Neutrophil (primary cell): ENCODE data around the gene MRPL39.
A peak's percentile ranks its signal among the peaks of the same experiment; 100 is the strongest.

Source experiments
- H3K27ac ChIP-seq: fragments of 200-600 bp; sonication (generic); 2 replicates; pipeline ENCODE4 v1.5.1; 2016; ENCODE audit warnings: mild to moderate bottlenecking, moderate library complexity
- H3K27me3 ChIP-seq: fragments of 200-600 bp; sonication (generic); 2 replicates; pipeline ENCODE4 v1.6.0; 2016; ENCODE audit warnings: mild to moderate bottlenecking
- H3K36me3 ChIP-seq: fragments of 200-600 bp; sonication (generic); 2 replicates; pipeline ENCODE4 v1.5.1; 2017
- H3K4me1 ChIP-seq, 2 experiments: fragments of 200-600 bp in 1 of 2; sonication (generic) in 1 of 2; 1 replicate in 1 of 2; 2 replicates in 1 of 2; pipeline versions ENCODE4 v1.5.1 to v1.6.1; 2013 to 2016; ENCODE audit warnings: low read depth in 1 of 2, low read length in 1 of 2, mild to moderate bottlenecking in 1 of 2, moderate library complexity in 1 of 2; ENCODE audit not compliant: control insufficient read depth in 1 of 2, insufficient read depth in 1 of 2
- H3K4me3 ChIP-seq, 2 experiments: fragments of 200-600 bp in 1 of 2; sonication (generic) in 1 of 2; 1 replicate in 1 of 2; 2 replicates in 1 of 2; pipeline ENCODE4 v1.5.1; 2013 to 2016; ENCODE audit warnings: low read depth in 1 of 2, low read length in 1 of 2, mild to moderate bottlenecking in 1 of 2, moderate library complexity in 1 of 2
- H3K9me3 ChIP-seq: fragments of 200-600 bp; sonication (generic); 2 replicates; pipeline ENCODE4 v1.5.1; 2016
- TF ChIP-seq, protein P1 (sequence below): fragments of 200-600 bp; sonication (generic); IDR thresholded peaks from 2 replicates; pipeline ENCODE4 v1.5.1; 2016; ENCODE audit warnings: antibody characterized with exemption

Gene MRPL39

DNA sequence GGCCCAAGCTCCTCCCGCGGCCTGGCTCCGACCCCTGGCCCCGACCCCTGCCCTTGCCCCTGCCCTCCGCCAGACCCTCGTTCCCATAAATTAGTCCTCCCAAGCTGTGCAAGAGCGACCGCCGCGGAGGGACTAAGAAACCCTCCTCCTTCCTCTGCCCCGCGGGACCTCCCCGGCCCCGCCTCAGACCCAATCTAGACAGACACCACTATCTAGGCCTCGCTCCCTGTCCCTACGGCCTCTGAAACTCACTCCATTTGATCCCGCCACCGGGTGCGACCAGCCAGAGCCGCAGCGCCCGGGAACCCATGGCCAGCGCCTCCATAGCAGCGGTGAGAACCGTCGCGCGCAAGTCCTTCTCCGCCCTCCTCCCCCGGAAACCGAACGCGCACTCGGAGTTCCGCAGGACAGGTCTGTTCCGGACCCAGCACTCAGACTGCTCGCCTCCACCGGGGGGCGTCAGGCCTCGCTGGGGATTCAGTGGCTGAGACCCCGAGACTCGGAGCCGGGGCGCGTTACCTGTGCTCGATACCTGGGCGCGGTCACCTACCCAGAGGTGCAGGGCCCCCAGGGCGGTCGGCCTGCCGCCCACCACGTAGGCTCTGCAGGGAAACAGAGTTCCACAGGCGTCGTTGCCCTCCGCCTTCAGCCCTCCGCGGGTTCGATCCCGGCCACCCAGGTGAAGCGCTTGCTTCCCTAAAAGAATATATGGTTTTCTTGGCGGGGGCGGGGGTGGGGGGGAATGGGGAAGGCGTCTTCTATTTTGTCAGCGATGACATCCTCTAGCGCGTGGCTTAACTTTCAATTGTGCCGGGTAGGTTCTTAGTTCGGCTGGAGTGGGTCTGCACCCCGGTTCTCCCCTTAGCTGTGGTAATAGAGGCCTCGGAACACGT is at the start of gene MRPL39:
Gene MRPL39, minus strand, starts transcription at position 331 of the 893 bp plus-strand sequence. Its CDS starts 6 bp downstream, at position 325.
- Histone ChIP-seq H3K27ac (peak within 1 kb of the TSS; percentile 57), H3K9me3 (no peaks in the 10 kb centered on the region), H3K4me3 (peak within 1 kb of the TSS; percentile 75 to 81), H3K27me3 (no peaks in the 10 kb centered on the region), H3K4me1 (peaks cover 14 to 16% of the 10 kb centered on the region in 2 experiments), H3K36me3 (peaks cover 20% of the 10 kb centered on the region)
- TF ChIP-seq, protein P1, sequence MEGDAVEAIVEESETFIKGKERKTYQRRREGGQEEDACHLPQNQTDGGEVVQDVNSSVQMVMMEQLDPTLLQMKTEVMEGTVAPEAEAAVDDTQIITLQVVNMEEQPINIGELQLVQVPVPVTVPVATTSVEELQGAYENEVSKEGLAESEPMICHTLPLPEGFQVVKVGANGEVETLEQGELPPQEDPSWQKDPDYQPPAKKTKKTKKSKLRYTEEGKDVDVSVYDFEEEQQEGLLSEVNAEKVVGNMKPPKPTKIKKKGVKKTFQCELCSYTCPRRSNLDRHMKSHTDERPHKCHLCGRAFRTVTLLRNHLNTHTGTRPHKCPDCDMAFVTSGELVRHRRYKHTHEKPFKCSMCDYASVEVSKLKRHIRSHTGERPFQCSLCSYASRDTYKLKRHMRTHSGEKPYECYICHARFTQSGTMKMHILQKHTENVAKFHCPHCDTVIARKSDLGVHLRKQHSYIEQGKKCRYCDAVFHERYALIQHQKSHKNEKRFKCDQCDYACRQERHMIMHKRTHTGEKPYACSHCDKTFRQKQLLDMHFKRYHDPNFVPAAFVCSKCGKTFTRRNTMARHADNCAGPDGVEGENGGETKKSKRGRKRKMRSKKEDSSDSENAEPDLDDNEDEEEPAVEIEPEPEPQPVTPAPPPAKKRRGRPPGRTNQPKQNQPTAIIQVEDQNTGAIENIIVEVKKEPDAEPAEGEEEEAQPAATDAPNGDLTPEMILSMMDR, result no peak

DNA sequence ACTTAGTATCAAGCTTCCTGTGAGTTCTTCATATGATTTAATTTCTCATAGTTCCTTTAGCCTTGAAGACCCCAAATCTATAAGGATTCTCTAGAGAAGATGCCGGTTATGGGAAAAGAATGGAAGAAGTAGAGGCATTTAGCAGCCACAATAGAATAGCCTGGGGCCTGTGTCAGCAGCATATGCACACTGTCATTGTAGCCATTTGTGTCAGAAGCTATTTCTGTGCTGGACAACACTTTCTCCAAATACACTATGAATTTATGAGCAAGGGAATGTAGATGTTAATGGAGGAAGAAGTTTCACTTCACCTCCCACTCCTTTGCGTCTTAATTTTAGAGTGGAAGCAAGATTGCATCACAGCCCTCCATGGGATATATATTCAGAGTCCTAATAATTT is 49.1 kb upstream of the MRPL39 start:
- Histone ChIP-seq H3K4me3 (no peak overlapping the region), H3K4me1 (no peaks in the 10 kb centered on the region), H3K27ac (no peak overlapping the region), H3K36me3 (no peaks in the 10 kb centered on the region), H3K9me3 (no peaks in the 10 kb centered on the region), H3K27me3 (no peaks in the 10 kb centered on the region)
- TF ChIP-seq, protein P1, result no peak

DNA sequence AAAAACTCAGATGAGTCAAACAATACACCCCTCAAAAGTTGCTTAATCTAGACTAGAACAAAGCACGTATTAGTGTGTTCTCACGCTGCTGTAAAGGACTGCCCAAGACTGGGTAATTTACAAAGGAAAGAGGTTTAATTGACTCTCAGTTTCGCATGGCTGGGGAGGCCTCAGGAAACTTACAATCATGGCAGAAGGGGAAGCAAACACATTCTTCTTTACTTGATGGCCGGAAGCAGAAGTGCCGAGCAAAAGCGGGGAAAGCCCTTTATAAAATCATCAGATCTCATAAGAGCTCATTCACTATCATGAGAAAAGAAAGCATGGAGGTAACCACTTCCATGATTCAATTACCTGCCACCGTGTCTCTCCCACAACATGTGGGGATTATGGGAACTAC is 41.9 kb upstream of the MRPL39 start:
- H3K27ac ChIP-seq, result no peak overlapping the region
- no peaks in the 10 kb centered on the region for H3K4me1 ChIP-seq
- TF ChIP-seq, protein P1, result no peak
- no peak overlapping the region for H3K4me3 ChIP-seq
- H3K36me3 ChIP-seq, result no peaks in the 10 kb centered on the region
- H3K27me3 ChIP-seq, result no peaks in the 10 kb centered on the region
- H3K9me3 ChIP-seq, result no peaks in the 10 kb centered on the region

DNA sequence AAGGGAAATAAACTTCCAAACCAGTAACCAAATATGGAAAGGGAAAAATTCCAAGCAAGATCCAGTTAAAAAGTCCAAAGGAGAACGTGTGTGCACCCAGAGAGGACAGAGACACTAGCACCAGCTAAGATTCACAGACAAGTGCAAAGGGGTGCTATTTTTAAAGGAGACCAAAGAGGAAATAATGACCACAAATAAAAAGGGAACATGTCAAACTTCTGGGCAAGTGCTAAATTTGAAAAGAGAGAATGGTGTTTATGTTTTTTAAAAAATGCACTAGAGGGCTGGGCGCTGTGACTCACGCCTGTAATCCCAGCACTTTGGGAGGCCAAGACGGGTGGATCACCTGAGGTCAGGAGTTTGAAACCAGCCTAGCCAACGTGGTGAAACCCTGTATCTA is 40.4 kb upstream of the MRPL39 start:
- peaks cover 3% of the 10 kb centered on the region for H3K27me3 ChIP-seq
- no peaks in the 10 kb centered on the region for H3K36me3 ChIP-seq
- TF ChIP-seq, protein P1, result no peak
- no peaks in the 10 kb centered on the region for H3K4me1 ChIP-seq
- H3K9me3 ChIP-seq, result no peaks in the 10 kb centered on the region
- no peak overlapping the region for H3K4me3 ChIP-seq
- H3K27ac ChIP-seq, result no peak overlapping the region

DNA sequence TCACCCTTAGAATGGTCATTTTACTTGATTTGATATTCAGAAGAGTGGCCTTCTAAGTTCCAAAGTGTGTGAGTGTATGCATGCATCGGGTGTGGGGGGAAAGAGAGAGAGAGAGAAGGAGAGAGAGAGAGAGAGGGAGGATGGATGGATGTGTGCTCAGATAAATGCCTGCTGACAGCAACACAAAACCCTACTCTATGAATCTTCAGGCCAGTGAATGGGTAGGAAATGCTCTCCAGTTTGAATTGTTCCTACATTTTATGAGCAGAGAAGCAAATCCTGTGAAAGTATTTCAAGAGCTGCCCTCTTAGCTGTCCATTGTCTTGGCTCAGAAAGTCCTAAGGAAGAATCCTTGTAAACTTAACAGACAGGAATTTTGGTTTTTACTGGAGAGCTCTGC is 39.2 kb upstream of the MRPL39 start:
- Histone ChIP-seq H3K36me3 (no peaks in the 10 kb centered on the region), H3K4me3 (no peak overlapping the region), H3K27me3 (peaks cover 15% of the 10 kb centered on the region), H3K27ac (no peak overlapping the region), H3K4me1 (no peaks in the 10 kb centered on the region), H3K9me3 (no peaks in the 10 kb centered on the region)
- TF ChIP-seq, protein P1, result no peak
